Kidney epithelial cell (primary cell): ENCODE results near the gene UXT. TPM values are rescaled to one million over a fixed set of nuclear protein-coding genes. Genes with fewer than 3 reads are reported as not detected.

ENCODE experiments used
- DNase-seq: peaks from one replicate; pipeline ENCODE4 v3.0.0-alpha.2; 2010; ENCODE audit warnings: low read depth
- H3K27me3 ChIP-seq: 2 replicates; pipeline ENCODE4 v1.6.0; 2011; ENCODE audit warnings: low read length; ENCODE audit not compliant: control insufficient read depth, insufficient read depth
- H3K36me3 ChIP-seq: 2 replicates; pipeline ENCODE4 v1.5.1; 2011; ENCODE audit warnings: low read length; ENCODE audit not compliant: control insufficient read depth, insufficient read depth
- H3K4me3 ChIP-seq: 2 replicates; pipeline ENCODE4 v1.5.1; 2011; ENCODE audit warnings: low read depth, mild to moderate bottlenecking, control low read depth, low read length
- total RNA-seq: library from RNA; depleted of rRNA; stranded (reverse); fragments of >200 nt; gene quantifications from 2 replicates; pipeline ENCODE4 v1.2.3, GENCODE V29; 2015
- TF ChIP-seq, protein P1 (sequence below): IDR thresholded peaks from 2 replicates; pipeline ENCODE4 v1.5.1; 2011; ENCODE audit warnings: mild to moderate bottlenecking, moderate library complexity, low read length, control low read depth, inconsistent platforms; ENCODE audit not compliant: insufficient read depth, poor library complexity, severe bottlenecking

The UXT gene
- total RNA-seq, 1 donor from 2014 or later: 165 TPM

DNA sequence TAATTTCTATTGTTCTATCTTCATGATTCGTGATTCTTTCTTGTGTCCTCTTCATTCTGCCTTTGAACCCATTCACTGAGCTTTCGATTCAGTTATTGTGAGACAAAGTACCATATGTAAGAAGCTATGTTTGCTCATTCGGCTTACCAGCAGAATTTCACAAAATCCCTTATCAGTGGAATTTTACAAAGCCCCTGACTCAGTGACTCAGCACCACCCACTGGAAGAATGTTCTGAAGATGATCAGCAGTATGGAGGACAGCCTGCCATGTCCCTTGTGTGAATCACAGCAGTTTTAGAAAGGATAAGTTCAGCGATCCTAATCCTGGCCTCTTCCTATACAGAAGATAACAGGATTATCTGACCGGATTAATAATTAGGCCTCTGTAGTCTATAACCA lies 5.8 kb upstream of the UXT start:
- TF ChIP-seq, protein P1, sequence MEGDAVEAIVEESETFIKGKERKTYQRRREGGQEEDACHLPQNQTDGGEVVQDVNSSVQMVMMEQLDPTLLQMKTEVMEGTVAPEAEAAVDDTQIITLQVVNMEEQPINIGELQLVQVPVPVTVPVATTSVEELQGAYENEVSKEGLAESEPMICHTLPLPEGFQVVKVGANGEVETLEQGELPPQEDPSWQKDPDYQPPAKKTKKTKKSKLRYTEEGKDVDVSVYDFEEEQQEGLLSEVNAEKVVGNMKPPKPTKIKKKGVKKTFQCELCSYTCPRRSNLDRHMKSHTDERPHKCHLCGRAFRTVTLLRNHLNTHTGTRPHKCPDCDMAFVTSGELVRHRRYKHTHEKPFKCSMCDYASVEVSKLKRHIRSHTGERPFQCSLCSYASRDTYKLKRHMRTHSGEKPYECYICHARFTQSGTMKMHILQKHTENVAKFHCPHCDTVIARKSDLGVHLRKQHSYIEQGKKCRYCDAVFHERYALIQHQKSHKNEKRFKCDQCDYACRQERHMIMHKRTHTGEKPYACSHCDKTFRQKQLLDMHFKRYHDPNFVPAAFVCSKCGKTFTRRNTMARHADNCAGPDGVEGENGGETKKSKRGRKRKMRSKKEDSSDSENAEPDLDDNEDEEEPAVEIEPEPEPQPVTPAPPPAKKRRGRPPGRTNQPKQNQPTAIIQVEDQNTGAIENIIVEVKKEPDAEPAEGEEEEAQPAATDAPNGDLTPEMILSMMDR: no peak
- Histone ChIP-seq H3K4me3 (no peak overlapping the region), H3K27me3 (no peaks in the 10 kb centered on the region), H3K36me3 (no peaks in the 10 kb centered on the region)
- DNase-seq: no peak

DNA sequence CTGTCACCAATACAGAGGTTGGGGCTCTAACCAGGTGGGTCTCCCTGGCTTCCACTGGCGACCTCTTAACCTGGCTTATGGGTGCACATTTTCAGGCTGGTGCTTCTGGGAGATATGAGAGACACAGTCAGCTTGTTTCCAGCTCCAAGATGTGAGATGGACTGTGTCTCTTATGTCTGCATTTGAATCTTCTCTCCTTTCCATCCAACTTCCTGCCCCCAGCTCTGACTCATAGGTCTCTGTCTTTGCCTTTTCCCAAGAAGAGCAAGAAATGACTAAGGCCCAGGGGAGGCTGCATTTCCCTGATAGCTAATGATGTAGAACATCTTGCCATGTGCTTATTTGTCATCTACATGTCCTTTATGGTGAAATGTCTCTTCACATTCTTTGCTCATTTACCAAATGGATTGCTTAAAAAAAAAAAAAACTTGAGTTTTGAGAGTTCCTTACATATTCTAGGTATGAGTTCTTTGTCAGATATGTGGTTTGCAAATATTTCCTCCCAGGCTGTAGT lies 3.2 kb upstream of the UXT start:
- H3K27me3 ChIP-seq: no peaks in the 10 kb centered on the region
- peak; percentile 76 for DNase-seq
- TF ChIP-seq, protein P1: no peak
- H3K36me3 ChIP-seq: no peaks in the 10 kb centered on the region
- H3K4me3 ChIP-seq: no peak overlapping the region

DNA sequence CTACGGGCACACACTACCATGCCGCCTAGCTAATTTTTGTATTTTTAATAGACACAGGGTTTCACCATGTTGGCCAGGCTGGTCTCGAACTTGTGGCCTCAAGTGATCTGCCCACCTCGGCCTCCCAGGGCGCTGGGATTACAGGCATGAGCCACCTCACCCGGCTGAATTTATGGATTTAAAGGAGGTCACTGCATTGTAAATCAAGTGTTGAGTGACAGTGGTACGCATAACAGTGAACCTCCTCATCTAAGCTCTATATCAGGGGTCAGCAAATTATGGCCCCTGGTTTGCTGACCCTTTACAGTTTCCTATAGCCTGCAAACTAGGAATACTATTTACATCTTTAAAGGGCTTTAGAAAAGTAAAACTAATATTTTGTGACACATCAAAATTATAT lies 2.6 kb upstream of the UXT start:
- DNase-seq: no peak
- Histone ChIP-seq H3K27me3 (no peaks in the 10 kb centered on the region), H3K4me3 (no peak overlapping the region), H3K36me3 (no peaks in the 10 kb centered on the region)
- TF ChIP-seq, protein P1: no peak

DNA sequence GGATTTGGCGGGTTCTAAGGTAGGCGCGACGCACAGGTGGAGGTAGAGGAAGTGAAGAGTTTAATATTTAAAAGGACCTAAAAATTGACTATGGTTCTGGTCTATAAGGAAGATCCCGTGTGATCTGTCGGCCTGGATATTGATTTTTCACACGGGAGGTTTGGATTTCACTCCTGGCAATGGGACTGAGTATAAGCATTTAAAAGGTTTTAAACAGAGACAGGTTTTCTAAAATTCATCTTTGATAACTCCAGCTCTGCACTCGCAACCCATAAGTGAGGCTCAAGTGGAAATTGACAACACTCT lies 394 bp upstream of the UXT start:
- peak overlapping the region; percentile 62 for H3K4me3 ChIP-seq
- no peaks in the 10 kb centered on the region for H3K36me3 ChIP-seq
- TF ChIP-seq, protein P1: no peak
- H3K27me3 ChIP-seq: no peaks in the 10 kb centered on the region
- no peak for DNase-seq

DNA sequence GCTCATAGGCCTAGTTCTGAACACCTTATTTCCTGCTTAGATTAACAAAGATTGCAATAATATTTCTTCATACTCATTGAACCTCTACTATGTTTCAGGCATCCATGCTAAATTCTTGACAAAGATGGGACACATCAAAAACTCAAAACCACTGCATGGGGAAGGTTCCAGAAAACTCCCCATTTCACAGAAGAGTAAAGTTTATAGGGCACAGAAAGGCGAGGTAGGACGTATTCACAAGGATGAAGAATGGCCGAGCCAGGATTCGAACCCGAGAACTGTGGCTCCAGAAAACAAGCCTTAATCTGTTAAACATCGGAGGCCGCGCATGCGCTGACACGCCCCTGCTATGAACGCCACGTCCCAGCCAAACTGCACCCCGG lies 688 bp downstream of the UXT start:
- no peak for DNase-seq
- H3K36me3 ChIP-seq: no peaks in the 10 kb centered on the region
- peak overlapping the region; percentile 62 for H3K4me3 ChIP-seq
- no peaks in the 10 kb centered on the region for H3K27me3 ChIP-seq
- TF ChIP-seq, protein P1: no peak

DNA sequence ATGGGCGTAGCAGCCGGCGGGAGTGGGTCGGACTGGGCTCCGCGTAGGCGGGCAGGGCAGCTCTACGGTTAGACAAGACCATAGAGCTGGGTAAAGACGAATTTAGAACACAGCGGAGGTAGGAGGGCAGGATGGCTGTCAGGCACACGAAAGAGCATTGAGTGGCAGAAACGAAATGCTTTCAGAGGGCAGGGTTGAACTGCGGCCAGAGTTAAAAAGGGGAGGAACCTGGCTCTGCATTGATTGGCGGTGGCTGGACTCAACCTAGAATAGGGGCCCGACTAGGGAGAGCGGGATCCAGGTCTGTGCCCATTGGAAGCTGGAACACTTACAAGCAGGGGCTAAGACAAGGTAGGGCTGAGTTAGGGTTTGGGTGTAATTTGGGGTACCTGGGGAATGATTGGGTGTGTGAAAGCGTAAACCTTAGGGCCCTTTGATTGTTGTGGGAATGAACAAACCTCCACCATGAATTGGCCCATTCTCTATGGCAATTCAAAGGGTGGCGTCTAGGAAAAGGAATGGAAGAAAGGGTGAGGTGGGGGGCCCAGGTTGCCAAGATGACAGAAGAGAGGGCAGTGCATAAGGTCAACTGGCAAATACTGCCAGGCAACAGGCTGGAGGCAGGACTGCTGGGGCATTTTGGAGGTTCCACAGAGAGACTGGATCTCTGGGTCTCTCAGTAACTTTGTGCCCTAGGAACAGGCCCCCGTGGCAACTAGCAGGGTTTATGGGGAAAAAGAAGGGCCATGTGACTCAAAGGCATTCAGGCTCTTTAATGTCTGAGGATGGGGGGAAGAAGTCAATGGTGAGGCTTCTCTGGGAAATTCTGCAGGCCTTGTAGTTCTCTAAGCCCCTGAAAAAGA lies 7.7 kb downstream of the UXT start:
- Histone ChIP-seq H3K36me3 (peaks cover 2% of the 10 kb centered on the region), H3K4me3 (peak overlapping the region; percentile 30), H3K27me3 (no peaks in the 10 kb centered on the region)
- TF ChIP-seq, protein P1: no peak
- no peak for DNase-seq
